ENCODE results near the gene BRI3BP.
A peak's percentile ranks its signal among the peaks of the same experiment; 100 is the strongest.
"Not testable (repeated sequence)": the region's sequence is repeated elsewhere in the genome, so short reads cannot be mapped to it uniquely, and the experiment has no call there.

BRI3BP gene

GRCh38 chr12:125024949-125025563 lies 31.6 kb downstream of the BRI3BP start:
- no peak for DNase-seq

- DNase-seq: no peak
Observed at GRCh38 chr12:125025606-125026235, 32.3 kb downstream of the BRI3BP start.

DNA sequence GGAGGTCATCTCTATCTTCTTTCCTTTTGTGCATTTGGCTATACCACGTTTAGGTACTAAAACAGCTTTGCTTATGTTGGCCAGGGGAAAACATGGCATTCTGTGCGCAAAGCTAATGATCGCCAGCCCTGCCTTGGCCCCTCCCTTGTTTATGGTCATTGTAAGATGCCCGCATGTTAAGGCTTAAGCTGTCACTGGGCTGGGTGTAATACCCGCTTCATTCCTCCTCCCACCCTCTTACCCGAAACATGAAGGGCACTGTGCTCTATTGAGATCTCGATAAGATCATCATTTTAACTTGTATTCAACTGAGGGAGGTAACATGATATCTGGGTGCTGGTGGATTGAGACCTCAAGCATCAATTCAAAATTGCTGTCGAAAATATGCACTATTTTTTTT lies 34.7 kb downstream of the BRI3BP start:
- DNase-seq: no peak

DNA sequence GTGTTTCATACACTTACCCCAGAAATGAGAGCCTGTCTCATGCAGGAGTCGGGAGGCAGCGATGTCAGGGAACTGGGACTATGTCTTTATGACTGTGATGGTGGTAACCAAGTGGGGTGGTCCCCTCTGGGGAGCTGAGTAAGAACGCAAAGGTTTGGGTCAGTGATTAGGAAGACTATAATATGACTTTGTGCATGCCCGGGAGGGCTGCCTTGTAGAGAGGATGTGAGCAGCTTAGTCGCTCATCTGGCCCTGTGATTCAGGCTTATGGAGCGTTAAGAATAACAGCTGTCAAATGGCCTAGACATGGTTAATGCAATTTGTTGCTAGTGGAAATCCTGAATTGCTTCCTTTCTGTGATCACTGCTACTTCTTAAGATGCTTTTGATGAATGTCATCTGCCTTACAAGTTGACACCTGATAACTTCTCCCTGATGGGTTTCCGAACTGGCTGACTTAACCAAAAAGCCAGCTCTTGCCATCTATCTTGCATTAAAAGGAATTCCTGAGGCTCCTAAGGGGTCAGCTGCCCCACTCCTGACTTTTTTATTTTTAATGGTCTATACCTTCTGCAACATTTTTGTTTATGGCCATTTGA lies 36.4 kb downstream of the BRI3BP start:
- no peak for DNase-seq

GRCh38 chr12:125031471-125031870 lies 38.0 kb downstream of the BRI3BP start:
- DNase-seq: not testable (repeated sequence)

- no peak for DNase-seq
Observed at GRCh38 chr12:125032466-125033152, 39.2 kb downstream of the BRI3BP start.

DNA sequence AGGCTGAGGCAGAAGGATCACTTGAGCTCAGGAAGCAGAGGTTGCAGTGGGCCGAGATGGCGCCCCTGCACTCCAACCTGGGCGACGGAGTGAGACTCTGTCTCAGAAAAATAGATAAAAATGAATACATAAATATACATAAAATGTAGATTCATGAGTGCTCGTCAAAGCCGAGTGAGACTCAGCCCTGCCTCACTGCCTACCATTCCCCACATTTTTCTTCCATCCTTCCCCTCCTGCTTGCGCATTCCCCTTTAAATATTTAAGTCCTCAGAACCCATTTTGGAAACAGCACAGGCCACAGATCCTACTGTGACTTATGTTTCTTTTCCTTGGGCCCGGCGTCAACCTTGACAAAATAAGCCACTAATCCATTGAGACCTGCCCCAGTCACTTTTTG lies 39.8 kb downstream of the BRI3BP start:
- DNase-seq: no peak

DNA sequence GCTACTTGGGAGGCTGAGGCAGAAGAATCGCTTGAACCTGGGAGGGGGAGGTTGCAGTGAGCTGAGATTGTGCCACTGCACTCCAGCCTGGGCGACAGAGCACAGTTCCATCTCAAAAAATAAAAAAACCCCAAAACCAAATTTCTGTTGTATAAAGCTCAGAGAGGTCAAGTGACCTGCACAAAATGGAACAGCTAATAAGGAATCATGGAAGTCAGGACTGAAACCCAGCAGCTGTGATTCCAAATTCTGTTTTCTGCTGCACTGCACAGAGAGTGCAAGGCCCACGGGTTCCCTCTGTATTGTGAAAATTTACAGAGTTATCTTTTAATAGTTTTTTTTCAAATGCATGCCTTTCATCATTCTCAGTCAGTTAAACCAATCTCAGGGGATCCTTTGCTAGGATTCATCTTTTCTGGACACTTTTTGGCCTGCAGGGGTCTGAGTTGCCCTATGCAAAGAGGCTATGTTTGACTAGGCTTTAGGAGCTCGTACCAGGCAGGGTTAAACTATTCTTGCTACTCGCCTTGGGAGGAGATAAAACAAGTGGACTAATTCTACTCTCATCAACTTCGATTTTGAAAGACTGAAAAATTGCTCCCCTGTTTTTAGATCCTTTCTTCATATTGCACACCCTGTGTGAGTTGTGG lies 45.7 kb downstream of the BRI3BP start:
- no peak for DNase-seq

- DNase-seq: no peak
Observed at GRCh38 chr12:125049093-125049458, 55.6 kb downstream of the BRI3BP start.

DNA sequence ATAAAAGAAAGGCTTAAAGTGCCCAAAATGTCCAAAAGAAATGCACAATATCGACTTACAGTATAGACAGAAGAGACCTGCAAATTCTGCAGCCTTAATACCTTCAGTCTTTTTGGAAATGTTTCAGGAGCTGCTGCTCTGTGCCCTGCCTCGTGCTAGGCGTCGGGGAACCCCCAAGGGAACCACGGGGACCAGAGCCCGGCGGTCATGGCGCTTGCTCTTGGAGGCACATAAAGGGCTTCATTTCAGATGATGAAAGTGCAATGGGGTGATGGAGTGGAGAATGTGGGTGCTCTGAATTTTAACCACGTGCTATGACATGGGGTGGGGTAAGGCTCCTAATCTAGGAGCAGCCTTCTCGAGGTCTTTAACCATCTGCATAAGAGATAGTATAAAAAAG lies 57.0 kb downstream of the BRI3BP start:
- DNase-seq: no peak

DNA sequence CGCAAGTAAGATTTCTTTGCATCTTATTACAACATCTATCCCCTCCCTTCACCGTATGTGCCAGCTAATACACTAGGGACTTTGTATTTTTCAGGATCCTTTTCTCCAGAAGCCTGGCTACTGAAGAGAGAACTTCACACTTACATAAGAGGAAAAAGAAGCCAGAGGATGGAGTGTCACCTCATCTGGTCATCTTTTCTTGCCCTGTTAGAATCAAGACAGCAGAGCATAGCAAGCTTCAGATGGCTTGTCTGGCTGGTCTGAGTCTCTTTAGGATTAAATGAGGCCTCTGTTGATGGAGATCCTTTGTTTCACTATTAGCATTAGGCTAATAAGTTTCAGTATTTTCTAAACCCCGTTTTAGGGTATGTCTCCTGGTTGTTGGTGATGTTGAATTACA lies 57.4 kb downstream of the BRI3BP start:
- no peak for DNase-seq

GRCh38 chr12:125053821-125054220 lies 60.4 kb downstream of the BRI3BP start:
- DNase-seq: no peak

- no peak for DNase-seq
Observed at GRCh38 chr12:125055591-125055990, 62.1 kb downstream of the BRI3BP start.

DNA sequence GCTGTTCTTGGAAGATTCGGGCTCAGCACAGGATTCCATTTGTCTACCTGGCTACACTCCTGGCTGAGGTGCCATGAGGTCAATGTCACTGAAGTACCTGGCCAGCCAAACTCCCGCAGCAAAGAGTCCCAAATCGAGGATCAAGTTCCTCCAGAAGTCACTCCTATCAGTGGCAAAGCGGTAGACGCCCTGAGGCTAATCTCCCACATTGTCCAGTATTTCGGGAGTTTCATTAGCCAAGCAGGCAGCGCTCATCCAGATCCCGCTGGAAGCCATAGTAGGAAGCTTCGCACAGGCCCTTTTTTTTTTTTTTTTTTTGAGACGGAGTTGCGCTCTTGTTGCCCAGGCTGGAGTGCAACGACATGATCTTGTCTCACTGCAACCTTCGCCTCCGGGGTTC lies 62.9 kb downstream of the BRI3BP start:
- no peak for DNase-seq

DNA sequence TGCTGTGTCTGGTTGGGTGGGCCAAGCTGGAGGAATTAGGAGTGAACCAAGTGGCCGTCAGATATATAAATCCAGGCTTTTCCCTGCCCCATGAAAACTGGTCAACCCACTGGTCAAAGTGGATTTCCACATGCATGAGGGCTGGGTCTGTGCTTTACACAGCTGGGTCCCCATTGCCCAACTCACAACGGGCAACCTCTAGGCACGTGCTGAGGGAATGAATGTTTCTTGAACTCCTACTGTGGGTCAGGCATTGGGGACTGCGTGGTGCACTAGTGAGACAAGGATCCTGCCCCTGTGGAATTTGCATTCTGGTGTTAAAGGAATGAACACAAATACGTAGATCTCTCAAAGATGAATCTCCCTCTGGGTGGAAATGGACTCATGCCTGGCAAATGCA lies 64.3 kb downstream of the BRI3BP start:
- DNase-seq: no peak

GRCh38 chr12:125061229-125061628 lies 67.8 kb downstream of the BRI3BP start:
- DNase-seq: no peak

- not testable (repeated sequence) for DNase-seq
Observed at GRCh38 chr12:125063522-125063921, 70.1 kb downstream of the BRI3BP start.

GRCh38 chr12:125064492-125064891 lies 71.0 kb downstream of the BRI3BP start:
- DNase-seq: no peak

DNA sequence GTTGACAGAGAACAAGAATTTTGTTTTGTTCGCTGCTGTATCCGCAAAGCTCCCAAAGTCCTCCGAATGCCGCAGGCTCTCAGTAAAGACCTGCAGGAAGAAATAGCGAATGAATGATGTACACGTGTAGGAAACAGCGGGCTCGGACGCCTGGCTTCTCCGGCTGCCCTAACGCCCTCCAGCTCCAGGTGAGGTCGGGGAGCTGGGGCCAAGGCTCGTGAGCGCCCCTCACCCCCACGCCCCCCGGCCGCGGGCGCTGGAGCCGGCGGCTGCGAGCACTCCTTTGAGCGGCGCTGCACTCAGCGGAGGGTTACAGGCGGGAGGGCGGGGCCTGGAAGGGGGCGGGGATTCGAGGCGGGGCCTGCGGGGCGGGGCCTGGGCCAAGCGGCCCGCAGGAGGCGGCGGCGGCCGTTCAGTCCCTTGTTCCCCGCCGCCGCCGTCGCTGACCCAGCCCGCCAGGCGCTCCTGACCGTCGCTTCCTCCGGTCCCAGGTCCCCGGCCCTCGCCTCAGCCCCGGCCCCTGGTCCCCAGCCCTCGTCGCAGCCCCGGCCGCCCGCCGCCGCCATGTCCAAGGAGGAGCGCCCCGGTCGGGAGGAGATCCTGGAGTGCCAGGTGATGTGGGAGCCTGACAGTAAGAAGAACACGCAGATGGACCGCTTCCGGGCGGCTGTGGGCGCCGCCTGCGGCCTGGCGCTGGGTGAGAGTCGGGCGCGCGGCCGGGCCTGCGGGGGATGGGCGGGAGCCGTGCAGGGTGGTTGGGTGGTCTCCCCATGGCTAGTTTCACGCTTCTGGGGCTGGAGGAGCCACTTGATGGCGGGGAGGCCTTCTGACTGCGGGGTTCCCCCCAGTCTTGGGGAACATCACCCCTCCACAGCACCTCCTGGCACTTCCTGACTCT lies 71.8 kb downstream of the BRI3BP start, which contains the start of gene AACS:
TSS of gene AACS (plus strand) at position 415 of the 898 bp plus-strand sequence. CDS start at position 565, 150 bp downstream.
- DNase-seq: peak; percentile 29

- no peak for DNase-seq
Observed at GRCh38 chr12:125065919-125066570, 72.6 kb downstream of the BRI3BP start.

- DNase-seq: no peak
Observed at GRCh38 chr12:125068391-125068790, 74.9 kb downstream of the BRI3BP start.

GRCh38 chr12:125069616-125070015 lies 76.2 kb downstream of the BRI3BP start:
- peak; percentile 5 for DNase-seq
